Measurements from ENCODE around the gene KLF13. TPM values are rescaled to one million over a fixed set of nuclear protein-coding genes. Genes with fewer than 3 reads are reported as not detected.

KLF13 gene
- total RNA-seq, 1 donor from 2014 or later, result 235 TPM

DNA sequence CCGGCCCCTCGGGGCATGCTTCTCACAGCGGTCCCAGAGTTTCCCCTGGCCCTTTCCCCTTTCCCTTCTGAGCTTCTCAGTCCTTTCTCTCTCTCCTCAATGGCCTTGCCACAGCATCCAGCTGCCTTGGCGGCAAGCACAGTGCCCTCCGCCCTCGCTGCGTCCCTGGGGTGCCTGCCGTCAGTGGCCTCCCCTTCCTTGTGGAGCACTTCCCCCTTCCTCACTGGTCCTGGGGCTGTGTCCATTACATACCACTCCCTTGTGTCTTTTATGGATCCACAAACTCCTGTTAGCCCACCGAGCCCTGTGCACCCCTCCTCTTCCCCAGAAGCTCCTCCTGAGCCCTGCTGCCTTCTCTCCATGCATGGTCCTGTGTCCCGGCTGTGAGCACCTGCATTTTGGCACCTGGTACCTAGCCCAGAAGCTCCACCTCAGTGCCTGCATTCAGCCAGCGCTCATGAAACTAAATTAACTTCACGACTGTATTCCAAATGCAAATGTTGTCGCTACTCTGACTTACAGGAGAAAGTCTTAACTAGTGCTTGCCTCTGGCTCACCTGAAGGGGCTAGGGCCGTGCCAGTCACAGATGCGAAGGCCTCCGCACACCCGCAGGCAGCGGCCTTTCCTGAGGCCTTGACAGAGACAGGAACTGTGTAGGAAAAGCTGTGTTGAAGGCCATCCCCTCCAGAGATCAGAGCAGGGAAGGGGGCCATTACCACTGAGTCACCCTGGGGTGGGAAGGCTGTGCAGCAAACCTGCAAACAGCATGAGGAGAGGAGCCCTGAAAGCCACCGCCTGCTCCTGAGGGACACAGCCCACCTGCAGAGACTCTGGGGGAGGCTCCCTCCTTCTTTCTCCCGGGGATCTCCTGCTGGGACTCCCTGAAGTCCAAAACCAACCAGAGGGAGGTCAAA lies 19.1 kb upstream of the KLF13 start:
- no peaks in the 10 kb centered on the region for H3K36me3 ChIP-seq
- no peak overlapping the region for H3K4me3 ChIP-seq
- no peak overlapping the region for H3K27ac ChIP-seq
- H3K9me3 ChIP-seq, result no peaks in the 10 kb centered on the region
- intact Hi-C loops (cut with DNase I), result loop anchor here (5.0 kb wide), 1 partner anchor 40 kb away; no protein-coding TSS in a partner anchor
- H3K27me3 ChIP-seq, result no peaks in the 10 kb centered on the region
- TF ChIP-seq, protein P1, sequence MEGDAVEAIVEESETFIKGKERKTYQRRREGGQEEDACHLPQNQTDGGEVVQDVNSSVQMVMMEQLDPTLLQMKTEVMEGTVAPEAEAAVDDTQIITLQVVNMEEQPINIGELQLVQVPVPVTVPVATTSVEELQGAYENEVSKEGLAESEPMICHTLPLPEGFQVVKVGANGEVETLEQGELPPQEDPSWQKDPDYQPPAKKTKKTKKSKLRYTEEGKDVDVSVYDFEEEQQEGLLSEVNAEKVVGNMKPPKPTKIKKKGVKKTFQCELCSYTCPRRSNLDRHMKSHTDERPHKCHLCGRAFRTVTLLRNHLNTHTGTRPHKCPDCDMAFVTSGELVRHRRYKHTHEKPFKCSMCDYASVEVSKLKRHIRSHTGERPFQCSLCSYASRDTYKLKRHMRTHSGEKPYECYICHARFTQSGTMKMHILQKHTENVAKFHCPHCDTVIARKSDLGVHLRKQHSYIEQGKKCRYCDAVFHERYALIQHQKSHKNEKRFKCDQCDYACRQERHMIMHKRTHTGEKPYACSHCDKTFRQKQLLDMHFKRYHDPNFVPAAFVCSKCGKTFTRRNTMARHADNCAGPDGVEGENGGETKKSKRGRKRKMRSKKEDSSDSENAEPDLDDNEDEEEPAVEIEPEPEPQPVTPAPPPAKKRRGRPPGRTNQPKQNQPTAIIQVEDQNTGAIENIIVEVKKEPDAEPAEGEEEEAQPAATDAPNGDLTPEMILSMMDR (IDR thresholded peaks at IDR 0.05), result no peak
- no peak for DNase-seq (ENCODE audit: low spot score in 2 of 2)
- no peaks in the 10 kb centered on the region for H3K4me1 ChIP-seq

DNA sequence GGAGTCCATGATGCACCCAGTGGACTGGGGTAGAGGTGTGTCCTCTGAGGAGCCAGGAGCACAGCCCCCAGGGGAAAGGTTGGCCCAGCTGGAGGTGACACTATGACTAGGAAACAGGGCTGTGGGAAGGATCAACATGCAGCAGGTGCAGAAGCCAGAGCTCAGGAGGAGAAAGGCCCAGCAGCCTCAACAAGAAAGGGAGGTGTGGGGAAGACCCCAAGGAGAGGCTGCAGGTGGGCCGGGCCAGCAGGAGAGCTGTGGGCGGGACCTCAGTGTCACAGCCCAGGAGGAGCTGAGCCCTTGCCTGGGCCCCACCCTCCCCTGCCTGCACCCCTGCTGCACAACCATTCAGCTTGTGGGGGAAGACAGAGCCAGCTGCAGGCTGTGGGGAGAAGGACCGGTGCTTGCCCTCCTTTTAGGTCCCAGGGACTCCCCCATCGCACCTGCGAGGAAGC lies 18.4 kb upstream of the KLF13 start:
- Histone ChIP-seq H3K27me3 (no peaks in the 10 kb centered on the region), H3K4me1 (no peaks in the 10 kb centered on the region), H3K36me3 (no peaks in the 10 kb centered on the region), H3K4me3 (no peak overlapping the region), H3K9me3 (peaks cover 1 to 2% of the 10 kb centered on the region in 2 donors), H3K27ac (no peak overlapping the region)
- intact Hi-C loops (cut with DNase I), result loop anchor here (5.0 kb wide), 1 partner anchor 41 kb away; no protein-coding TSS in a partner anchor
- TF ChIP-seq, protein P1 (IDR thresholded peaks at IDR 0.05), result no peak
- DNase-seq (ENCODE audit: low spot score in 2 of 2), result peak in 1 of 2 donors; percentile 39

DNA sequence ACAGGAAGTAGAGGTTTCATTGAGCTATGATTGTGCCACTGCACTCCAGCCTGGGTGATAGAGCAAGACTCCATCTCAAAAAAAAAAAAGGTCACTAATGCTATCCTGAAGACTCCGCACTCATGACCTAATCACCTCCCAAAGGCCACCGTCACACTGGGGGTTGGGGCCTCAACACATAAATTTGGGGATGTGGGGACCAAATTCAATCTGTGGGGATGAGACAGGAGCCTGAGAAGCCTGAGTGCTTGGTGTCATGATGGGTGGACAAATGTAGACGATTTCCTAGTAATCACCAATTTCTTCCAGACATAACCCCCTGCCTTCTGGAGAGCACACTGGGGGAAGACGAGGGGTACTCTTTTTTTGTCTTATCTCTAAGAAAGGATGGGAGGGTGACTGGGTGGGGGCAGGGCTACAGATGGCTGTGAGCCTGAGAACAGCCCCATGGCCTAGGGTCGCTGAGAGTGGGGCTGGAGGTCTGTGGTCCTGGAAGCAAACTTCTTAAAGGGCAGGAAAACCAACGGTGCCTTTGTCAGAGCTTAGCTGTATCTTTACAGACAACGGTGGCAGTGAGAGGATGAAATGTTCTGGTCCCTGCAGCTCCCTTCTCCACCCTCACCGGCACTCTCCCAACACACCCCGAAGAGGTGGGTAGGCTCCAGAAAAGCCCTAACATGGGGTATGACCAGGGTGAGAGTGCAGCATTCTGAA lies 16.6 kb upstream of the KLF13 start:
- intact Hi-C loops (cut with DNase I), result loop anchor here (5.0 kb wide), 1 partner anchor 43 kb away; no protein-coding TSS in a partner anchor

DNA sequence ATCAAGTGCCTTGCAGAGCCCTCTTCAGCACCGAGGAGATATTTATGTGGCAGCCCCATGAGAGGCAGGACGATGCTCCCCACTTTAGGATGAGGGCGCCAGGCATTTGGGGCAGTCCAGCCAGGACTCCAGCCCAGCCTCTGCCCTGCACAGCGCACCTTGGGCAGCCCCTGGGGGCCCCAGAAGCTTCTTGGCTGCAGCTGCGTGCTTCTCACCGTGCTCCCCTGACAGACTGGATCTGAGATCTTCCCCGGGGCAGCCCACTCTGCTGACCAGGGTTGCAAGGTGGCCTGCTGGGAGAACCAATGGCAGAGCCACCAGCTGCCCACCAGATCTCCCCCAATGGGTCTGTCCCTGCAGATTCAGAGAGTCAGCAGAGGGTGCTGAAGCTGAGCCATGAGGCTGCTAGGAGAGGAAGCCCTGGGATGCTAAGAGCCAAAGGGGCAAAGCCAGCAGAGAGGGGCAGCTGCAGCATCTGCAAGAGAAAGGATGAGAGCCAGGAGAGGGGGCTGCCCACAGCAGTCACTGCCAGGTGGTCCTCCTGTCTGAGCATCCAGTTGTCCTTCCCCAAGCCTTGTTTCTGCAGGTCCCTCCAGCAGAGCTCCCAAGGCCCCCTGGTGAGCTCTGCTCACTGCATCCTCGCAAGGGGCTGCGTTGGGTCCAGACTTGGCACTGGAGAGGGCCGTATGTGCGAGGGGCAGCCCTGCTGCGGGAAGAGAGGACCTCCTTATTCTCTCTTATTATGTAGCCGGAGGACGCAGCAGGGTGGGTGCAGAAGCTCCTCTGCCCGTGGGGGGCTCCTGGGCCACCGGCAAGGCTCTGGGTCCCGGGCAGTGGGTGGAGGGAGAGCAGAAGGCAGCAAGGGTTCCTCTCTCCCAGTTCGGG lies 14.7 kb upstream of the KLF13 start:
- Histone ChIP-seq H3K9me3 (peaks cover 8 to 13% of the 10 kb centered on the region in 2 donors), H3K4me3 (no peak overlapping the region), H3K4me1 (no peaks in the 10 kb centered on the region), H3K36me3 (no peaks in the 10 kb centered on the region), H3K27ac (no peak overlapping the region), H3K27me3 (no peaks in the 10 kb centered on the region)
- DNase-seq (ENCODE audit: low spot score in 2 of 2), result peak in 1 of 2 donors; percentile 52
- intact Hi-C loops (cut with DNase I), result no loop called here
- TF ChIP-seq, protein P1 (IDR thresholded peaks at IDR 0.05), result no peak

More for the DNA sequence above, 16.6 kb upstream of the KLF13 start:
- TF ChIP-seq, protein P1 (IDR thresholded peaks at IDR 0.05), result no peak
- Histone ChIP-seq H3K9me3 (peaks cover 8 to 13% of the 10 kb centered on the region in 2 donors), H3K4me1 (no peaks in the 10 kb centered on the region), H3K27ac (no peak overlapping the region), H3K36me3 (no peaks in the 10 kb centered on the region), H3K27me3 (no peaks in the 10 kb centered on the region), H3K4me3 (no peak overlapping the region)
- no peak for DNase-seq (ENCODE audit: low spot score in 2 of 2)

DNA sequence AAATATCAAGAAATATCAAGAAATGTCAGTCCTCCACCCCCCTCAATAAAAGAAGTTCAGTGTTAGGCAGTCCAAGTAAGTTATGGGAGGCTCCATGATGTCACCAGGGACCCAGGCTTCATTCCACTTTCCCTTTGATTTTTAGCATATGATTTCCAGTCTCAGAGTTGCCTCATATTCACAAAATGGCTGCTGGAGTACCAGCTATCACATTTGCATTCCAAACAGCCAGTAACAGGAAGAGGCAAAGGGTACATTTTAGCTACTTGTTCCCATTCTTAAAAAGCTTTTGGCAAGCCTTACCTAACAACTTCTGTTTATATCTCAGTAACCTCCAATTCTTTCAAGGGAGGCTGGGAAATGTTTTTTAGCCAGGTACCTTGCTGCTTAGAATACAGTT lies 13.4 kb upstream of the KLF13 start:
- Histone ChIP-seq H3K9me3 (peaks cover 8 to 13% of the 10 kb centered on the region in 2 donors), H3K27me3 (no peaks in the 10 kb centered on the region), H3K4me3 (no peak overlapping the region), H3K27ac (no peak overlapping the region), H3K4me1 (no peaks in the 10 kb centered on the region), H3K36me3 (no peaks in the 10 kb centered on the region)
- TF ChIP-seq, protein P1 (IDR thresholded peaks at IDR 0.05), result no peak
- intact Hi-C loops (cut with DNase I), result no loop called here
- no peak for DNase-seq (ENCODE audit: low spot score in 2 of 2)
